Activated CD4-positive, alpha-beta T cell treated with anti-CD3 and anti-CD28 coated beads, Interleukin-2, Interleukin-4, amounts not matched to agents 100 ng/mL and 50 ng/mL, durations not matched to agents 16 hours and 8 hours (primary cell): Measurements from ENCODE around the gene SLC39A8.
"Not testable (repeated sequence)": the region's sequence is repeated elsewhere in the genome, so short reads cannot be mapped to it uniquely, and the experiment has no call there.

Experiments
- DNase-seq: peaks from one replicate; pipeline ENCODE4 v3.0.0-alpha.2; 2020; ENCODE audit warnings: low spot score

Gene SLC39A8

GRCh38 chr4:102344954-102345794, at the start of gene SLC39A8:
SLC39A8 (minus strand) TSS chr4:102345482; CDS start chr4:102344662, 820 bp downstream.
- peak; percentile 91 for DNase-seq

- DNase-seq, result no peak
Measured at GRCh38 chr4:102392033-102392744, 46.9 kb upstream of the SLC39A8 start.

GRCh38 chr4:102390438-102390837, 45.2 kb upstream of the SLC39A8 start:
- DNase-seq, result peak; percentile 67

GRCh38 chr4:102388611-102389010, 43.3 kb upstream of the SLC39A8 start:
- no peak for DNase-seq

GRCh38 chr4:102387552-102388150, 42.4 kb upstream of the SLC39A8 start:
- DNase-seq, result no peak

GRCh38 chr4:102386966-102387365, 41.7 kb upstream of the SLC39A8 start:
- no peak for DNase-seq

- DNase-seq, result not testable (repeated sequence)
Measured at GRCh38 chr4:102380253-102380652, 35.0 kb upstream of the SLC39A8 start.

GRCh38 chr4:102362922-102363432, 17.7 kb upstream of the SLC39A8 start:
- no peak for DNase-seq

GRCh38 chr4:102358128-102358527, 12.8 kb upstream of the SLC39A8 start:
- no peak for DNase-seq

GRCh38 chr4:102357637-102358036, 12.4 kb upstream of the SLC39A8 start:
- not testable (repeated sequence) for DNase-seq

GRCh38 chr4:102356562-102357202, 11.4 kb upstream of the SLC39A8 start:
- DNase-seq, result no peak

- DNase-seq, result no peak
Measured at GRCh38 chr4:102355748-102356147, 10.5 kb upstream of the SLC39A8 start.

- no peak for DNase-seq
Measured at GRCh38 chr4:102354671-102355454, 9.6 kb upstream of the SLC39A8 start.

- DNase-seq, result no peak
Measured at GRCh38 chr4:102352781-102353180, 7.5 kb upstream of the SLC39A8 start.

- no peak for DNase-seq
Measured at GRCh38 chr4:102350634-102351033, 5.4 kb upstream of the SLC39A8 start.

- DNase-seq, result no peak
Measured at GRCh38 chr4:102348701-102349100, 3.4 kb upstream of the SLC39A8 start.

GRCh38 chr4:102345795-102346100, 466 bp upstream of the SLC39A8 start:
- DNase-seq, result peak; percentile 22

GRCh38 chr4:102344520-102344953, 745 bp downstream of the SLC39A8 start:
- DNase-seq, result peak; percentile 67

GRCh38 chr4:102343964-102344519, 1.2 kb downstream of the SLC39A8 start:
- DNase-seq, result no peak

- no peak for DNase-seq
Measured at GRCh38 chr4:102342404-102343074, 2.7 kb downstream of the SLC39A8 start.
